GM18873 (cell line): ENCODE data around the gene SLCO1B3.
"Not testable (repeated sequence)": the region's sequence is repeated elsewhere in the genome, so short reads cannot be mapped to it uniquely, and the experiment has no call there.

Source experiments
- ATAC-seq: cut with Tn5 transposase; IDR thresholded peaks from one replicate; pipeline ENCODE4 v1.9.1; 2021; ENCODE audit warnings: mild to moderate bottlenecking, moderate library complexity, moderate number of reproducible peaks; ENCODE audit not compliant: unreplicated experiment, low FRiP score

The SLCO1B3 gene

GRCh38 chr12:20810487-20810886 lies at the start of gene SLCO1B3:
Gene SLCO1B3, plus strand, starts transcription at chr12:20810705. Its CDS starts 5,034 bp downstream, at chr12:20815739.
- no peak for ATAC-seq

- no peak for ATAC-seq
These were observed 33.1 kb upstream of the SLCO1B3 start for GRCh38 chr12:20777420-20777819.

- no peak for ATAC-seq
These were observed 31.5 kb upstream of the SLCO1B3 start for GRCh38 chr12:20778969-20779368.

GRCh38 chr12:20779971-20780370 lies 30.5 kb upstream of the SLCO1B3 start:
- ATAC-seq: not testable (repeated sequence)

- not testable (repeated sequence) for ATAC-seq
These were observed 26.6 kb upstream of the SLCO1B3 start for GRCh38 chr12:20783796-20784357.

- no peak for ATAC-seq
These were observed 17.5 kb upstream of the SLCO1B3 start for GRCh38 chr12:20792971-20793370.

- no peak for ATAC-seq
These were observed 12.0 kb upstream of the SLCO1B3 start for GRCh38 chr12:20798554-20798953.

GRCh38 chr12:20800160-20800559 lies 10.3 kb upstream of the SLCO1B3 start:
- ATAC-seq: no peak

- ATAC-seq: no peak
These were observed 9.5 kb upstream of the SLCO1B3 start for GRCh38 chr12:20801035-20801434.

GRCh38 chr12:20805921-20806320 lies 4.6 kb upstream of the SLCO1B3 start:
- no peak for ATAC-seq

GRCh38 chr12:20807192-20808080 lies 3.1 kb upstream of the SLCO1B3 start:
- ATAC-seq: no peak

GRCh38 chr12:20808521-20808920 lies 2.0 kb upstream of the SLCO1B3 start:
- ATAC-seq: no peak

- no peak for ATAC-seq
These were observed 5.1 kb downstream of the SLCO1B3 start for GRCh38 chr12:20815574-20815973.

- no peak for ATAC-seq
These were observed 11.9 kb downstream of the SLCO1B3 start for GRCh38 chr12:20822415-20822814.

GRCh38 chr12:20822925-20823324 lies 12.4 kb downstream of the SLCO1B3 start:
- no peak for ATAC-seq

- ATAC-seq: no peak
These were observed 19.4 kb downstream of the SLCO1B3 start for GRCh38 chr12:20829919-20830318.

- no peak for ATAC-seq
These were observed 20.0 kb downstream of the SLCO1B3 start for GRCh38 chr12:20830456-20830855.

- ATAC-seq: no peak
These were observed 22.4 kb downstream of the SLCO1B3 start for GRCh38 chr12:20832911-20833310.

- no peak for ATAC-seq
These were observed 42.1 kb downstream of the SLCO1B3 start for GRCh38 chr12:20852649-20853048.

- no peak for ATAC-seq
These were observed 52.6 kb downstream of the SLCO1B3 start for GRCh38 chr12:20863056-20863455.

- ATAC-seq: no peak
These were observed 55.4 kb downstream of the SLCO1B3 start for GRCh38 chr12:20865873-20866272.

- no peak for ATAC-seq
These were observed 57.8 kb downstream of the SLCO1B3 start for GRCh38 chr12:20868277-20868676.
